Fibroblast of skin of right biceps (primary cell): ENCODE measurements around the gene TTC17.
"Not testable (repeated sequence)": the region's sequence is repeated elsewhere in the genome, so short reads cannot be mapped to it uniquely, and the experiment has no call there.

Experiments used
- DNase-seq: peaks from one replicate; pipeline ENCODE4 v3.0.0-alpha.2; 2013

Gene TTC17

GRCh38 chr11:43358801-43359421, at the start of gene TTC17:
Gene TTC17, plus strand, starts transcription at chr11:43358920. Its CDS starts 35 bp downstream, at chr11:43358955.
- DNase-seq: peak; percentile 91

DNA sequence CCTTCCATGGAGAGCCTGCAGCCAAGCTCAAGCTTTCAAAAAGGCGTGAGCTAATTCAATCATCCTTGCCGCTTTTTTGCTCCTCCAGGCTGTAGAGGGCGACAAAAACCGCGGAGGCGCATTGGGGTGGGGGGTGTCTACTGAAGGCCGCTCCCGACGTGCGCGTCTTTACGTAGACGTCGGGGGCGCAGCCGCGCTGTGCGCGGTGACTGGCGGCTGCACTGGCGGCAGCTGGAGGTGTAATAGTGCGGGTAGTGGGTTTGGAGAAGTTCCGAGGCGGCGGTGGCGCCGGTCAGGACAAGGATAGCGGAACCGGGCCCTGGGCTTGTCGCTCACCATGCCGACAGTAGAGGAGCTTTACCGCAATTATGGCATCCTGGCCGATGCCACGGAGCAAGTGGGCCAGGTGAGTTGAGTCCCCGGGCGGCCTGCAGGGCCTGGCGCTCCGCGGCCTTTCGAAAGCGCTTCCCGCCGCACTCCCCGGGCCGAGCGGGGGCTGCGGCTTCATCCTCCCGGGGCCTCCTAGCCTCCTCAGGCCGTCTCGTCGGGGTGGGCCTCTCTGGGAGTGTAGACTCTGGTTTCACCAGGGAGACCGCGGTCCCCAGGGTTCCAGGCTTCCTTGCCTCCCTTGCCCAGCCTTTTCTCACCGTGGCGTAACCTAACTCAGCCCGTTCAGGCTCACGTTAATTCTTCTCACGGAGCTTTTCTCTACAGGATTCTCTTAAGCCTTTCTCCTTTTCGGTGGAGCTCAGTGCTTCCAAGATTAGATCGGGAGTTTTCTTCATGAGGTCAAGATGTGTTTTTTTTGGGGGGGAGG, 46.7 kb upstream of the TTC17 start, which contains the start of gene API5:
TSS of gene API5 (plus strand) at position 206 of the 817 bp plus-strand sequence. CDS start at position 338, 132 bp downstream.
- peak; percentile 94 for DNase-seq

DNA sequence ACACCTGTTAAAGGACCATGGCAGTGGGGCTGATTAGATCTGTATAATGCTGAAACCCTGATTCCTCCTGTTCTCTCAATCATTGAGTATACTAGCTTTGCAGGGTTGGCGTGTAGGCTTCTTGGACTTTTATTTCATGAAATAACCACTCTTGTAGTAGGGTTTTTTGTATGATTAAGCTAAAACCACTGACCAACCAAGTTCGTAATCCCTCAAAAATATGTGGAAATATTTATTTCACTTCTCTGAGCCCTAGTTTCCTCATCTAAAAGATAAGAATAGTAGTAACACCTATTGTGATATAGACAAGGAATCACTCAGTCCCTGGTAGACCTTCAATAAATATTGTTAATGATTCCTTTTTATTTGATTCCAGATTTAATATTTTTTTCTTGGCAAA, 42.8 kb upstream of the TTC17 start:
- DNase-seq: no peak

- peak; percentile 54 for DNase-seq
These were observed 42.3 kb upstream of the TTC17 start for GRCh38 chr11:43316451-43316850.

DNA sequence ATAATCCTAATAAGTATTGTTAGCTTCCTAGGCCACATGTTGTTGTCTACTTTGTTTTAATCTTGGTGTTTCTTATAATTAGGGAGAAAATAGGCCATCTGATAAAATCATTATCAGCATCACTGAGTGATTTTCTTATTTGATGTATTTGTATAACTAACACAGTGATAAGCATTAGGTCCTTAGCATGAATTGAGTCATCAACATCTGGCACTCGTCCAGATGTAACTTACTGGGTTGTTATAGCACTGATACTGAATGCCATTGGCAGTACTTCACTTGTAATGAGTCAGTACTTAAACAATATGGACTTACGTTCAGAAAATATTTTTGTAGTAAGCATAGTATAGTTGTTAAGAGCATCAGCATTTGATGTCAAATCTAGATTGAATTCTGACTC, 30.7 kb upstream of the TTC17 start:
- DNase-seq: peak; percentile 95

DNA sequence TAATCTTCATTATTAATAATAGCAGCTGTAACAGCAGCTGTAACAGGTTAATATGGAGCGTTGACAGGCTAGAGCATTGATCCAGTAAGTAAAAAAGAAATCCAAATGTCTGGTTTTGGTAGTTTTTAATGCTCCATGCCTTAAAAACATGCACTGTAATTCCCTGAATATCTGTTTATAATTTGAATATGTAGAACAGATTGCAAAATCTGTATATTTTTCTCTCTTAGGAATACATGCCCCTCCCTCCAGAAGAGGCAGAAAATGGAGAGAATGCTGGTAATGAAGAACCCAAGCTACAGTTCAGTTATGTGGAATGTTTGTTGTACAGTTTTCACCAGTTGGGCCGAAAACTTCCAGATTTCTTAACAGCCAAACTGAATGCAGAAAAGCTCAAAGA, 30.2 kb upstream of the TTC17 start:
- DNase-seq: no peak

GRCh38 chr11:43341159-43341558, 17.6 kb upstream of the TTC17 start:
- DNase-seq: no peak

GRCh38 chr11:43351426-43351825, 7.3 kb upstream of the TTC17 start:
- not testable (repeated sequence) for DNase-seq

DNA sequence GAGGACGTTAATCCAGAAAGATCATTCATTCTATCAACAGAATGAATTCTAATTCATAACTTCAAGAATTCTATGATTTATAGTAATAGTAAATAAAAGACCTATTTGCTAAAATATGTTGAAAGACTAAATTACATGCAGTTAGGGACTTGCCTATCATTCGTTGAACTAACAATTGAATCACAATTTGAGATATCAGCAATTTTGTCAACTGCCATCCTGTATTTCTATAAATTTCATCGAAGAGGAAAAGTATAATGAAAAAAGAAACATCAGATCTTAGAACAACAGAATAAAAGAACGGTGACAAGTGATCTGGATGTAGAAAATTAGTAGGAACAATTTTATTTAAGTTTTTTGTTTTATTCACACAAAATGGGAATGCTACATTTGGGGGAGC, 4.4 kb upstream of the TTC17 start:
- DNase-seq: no peak

GRCh38 chr11:43356336-43356735, 2.4 kb upstream of the TTC17 start:
- no peak for DNase-seq

DNA sequence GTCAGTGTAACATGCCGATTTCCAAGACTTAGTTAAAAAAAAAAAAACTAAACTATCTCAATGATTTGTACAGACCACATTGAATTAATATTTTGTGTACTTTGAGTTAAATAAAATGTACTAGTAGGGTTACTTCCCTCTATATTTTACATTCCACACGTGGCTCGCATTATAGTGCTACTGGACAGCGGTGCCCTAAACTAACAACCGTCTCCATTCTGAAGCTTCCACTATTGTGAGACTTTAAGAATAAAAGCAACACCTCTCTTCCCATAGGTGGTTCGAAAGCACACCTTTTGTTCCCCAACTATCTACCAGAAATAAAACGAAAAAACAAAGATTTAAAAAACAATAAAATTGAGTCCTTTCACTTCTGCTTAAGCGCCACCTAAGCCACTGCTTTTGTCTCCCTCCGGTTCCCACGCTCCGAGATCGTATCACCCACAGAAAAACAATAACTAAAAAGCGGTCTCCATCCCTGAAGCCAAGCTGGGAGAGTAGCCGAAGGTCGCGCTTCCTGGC, 380 bp upstream of the TTC17 start:
- peak; percentile 4 for DNase-seq

DNA sequence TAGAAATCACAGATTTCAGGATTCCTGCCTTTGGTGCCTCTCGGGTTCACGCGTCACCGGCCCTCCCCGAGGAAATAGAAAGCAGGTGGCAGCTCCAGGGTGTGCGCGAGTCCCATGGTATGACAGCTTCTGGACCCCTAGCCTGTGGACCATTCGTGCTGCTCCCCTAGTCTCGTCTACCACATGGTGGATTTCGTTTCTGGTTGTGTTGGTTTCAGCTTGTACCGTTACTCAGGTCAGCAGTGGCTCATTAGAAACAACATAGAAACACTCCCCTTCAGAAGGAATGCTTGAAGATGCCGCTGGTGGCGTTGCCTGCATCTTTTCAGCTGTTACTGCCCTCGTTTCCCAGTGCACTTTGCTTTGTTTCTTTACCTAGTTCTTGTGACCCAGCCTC, 700 bp downstream of the TTC17 start:
- DNase-seq: peak; percentile 13

DNA sequence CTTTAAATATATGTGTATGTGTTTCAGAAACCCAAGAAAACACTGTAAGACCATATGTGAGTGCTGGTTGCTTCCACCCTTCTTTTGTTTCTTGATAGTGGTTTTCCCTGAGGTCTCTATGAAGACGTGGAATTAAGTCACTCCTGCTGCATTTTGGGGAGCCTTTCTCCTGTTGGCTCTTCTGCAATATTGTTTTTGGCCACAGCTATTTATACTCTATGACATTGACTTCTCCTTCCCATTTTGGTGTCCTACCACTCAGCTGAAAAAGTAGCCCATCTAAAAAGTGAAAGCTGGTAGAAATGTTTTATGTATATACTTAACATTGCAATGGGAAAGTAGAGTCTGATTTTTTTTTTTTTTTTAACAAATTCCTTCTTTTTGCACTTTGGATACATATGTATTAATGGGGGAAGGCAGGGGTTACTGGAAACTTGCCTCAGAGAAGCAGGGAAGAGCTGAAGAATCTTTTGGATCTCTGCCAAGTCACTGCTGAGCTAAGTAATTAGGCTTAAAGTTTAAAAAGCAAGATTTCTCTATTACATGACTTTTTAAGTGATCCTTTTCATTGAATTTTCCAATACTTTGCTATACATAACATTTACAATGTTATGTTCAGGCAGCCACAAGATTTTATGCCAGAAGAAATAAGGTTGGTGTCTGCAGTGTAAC, 1.8 kb downstream of the TTC17 start:
- DNase-seq: peak; percentile 33

GRCh38 chr11:43366677-43367076, 8.0 kb downstream of the TTC17 start:
- peak; percentile 52 for DNase-seq

- no peak for DNase-seq
These were observed 8.9 kb downstream of the TTC17 start for GRCh38 chr11:43367382-43368178.

- no peak for DNase-seq
These were observed 17.3 kb downstream of the TTC17 start for GRCh38 chr11:43376065-43376464.

DNA sequence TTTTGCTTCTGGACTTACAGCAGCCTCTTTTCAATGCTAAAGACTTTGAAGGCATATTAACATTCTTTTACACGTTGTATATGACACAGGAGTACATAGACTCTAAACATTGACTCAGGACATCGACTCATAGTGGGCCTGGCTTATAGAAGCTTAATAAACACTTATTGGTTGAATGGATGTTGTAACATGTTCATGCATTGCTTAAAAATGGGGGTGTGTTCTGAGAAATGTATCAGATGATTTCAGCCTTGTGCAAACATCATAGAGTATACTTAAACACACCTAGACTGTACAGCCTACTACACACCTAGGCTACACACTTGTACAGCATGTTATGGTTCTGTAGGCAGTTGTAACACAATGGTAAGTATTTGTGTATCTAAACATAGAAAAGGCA, 17.9 kb downstream of the TTC17 start:
- peak; percentile 87 for DNase-seq

GRCh38 chr11:43377389-43377788, 18.7 kb downstream of the TTC17 start:
- no peak for DNase-seq

GRCh38 chr11:43378897-43379296, 20.2 kb downstream of the TTC17 start:
- no peak for DNase-seq

GRCh38 chr11:43381802-43382201, 23.1 kb downstream of the TTC17 start:
- DNase-seq: no peak

DNA sequence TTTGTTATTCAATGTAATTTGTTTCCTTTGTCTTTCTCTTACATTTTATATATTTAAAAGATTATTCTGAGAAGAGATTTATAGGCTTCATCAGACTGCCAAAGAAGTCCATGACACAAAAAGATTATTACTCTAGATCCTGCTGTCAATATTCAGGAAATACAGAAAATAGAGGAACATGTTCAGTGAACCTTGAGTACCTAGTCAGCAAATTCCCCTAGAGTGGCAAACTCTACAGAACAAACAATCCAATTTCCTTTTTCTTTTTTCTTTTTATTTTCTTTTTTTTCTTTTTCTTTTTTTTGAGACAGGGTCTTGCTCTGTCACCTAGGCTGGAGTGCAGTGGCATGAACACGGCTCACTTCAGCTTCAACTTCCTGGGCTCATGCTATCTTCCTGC, 23.9 kb downstream of the TTC17 start:
- DNase-seq: no peak

DNA sequence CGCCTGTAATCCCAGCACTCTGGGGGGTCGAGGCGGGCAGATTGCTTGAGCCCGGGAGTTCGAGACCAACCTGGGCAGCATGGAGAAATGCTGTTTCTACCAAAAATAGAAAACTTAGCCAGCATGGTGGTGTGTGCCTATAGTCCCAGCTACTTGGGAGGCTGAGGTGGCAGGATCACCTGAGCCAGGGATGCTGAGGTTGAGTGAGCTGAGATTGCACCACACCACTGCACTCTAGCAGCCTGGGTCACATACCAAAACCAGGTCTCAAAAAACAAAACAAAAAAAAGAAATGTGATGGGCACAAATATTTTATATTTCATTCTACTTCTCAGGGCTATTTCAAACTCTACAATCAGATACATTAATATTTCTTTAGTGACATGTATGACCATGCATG, 25.7 kb downstream of the TTC17 start:
- no peak for DNase-seq

DNA sequence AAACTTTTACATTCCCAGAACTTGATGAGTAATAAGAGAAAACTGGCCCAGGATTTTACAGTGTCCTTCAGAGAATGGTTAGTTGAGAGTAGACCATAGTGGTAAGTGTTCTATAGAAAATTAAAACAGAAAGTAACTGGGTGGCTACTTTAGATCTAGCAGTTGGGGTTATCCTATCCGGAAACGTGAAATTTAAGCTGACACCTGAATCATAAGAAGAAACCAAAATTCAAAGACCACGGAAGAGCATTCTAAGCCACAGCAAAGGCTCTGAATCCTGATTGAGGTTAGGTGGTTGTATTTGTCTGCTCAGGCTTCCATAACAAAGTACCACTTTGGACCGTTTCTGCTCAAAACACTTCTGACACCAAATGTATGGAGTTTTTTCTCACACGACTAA, 34.0 kb downstream of the TTC17 start:
- no peak for DNase-seq
